ENCODE data around the gene SCN11A. TPM values are rescaled to one million over a fixed set of nuclear protein-coding genes. Genes with fewer than 3 reads are reported as not detected.

The SCN11A gene
- total RNA-seq, 1 donor from 2014 or later = 0.69 TPM

GRCh38 chr3:39079530-39079929 is 27.8 kb upstream of the SCN11A start:
- no peaks in the 10 kb centered on the region for H3K9me3 Mint-ChIP-seq
- no peak for DNase-seq (ENCODE audit: low spot score)

GRCh38 chr3:39075910-39076309 is 24.2 kb upstream of the SCN11A start:
- H3K27ac Mint-ChIP-seq = no peak overlapping the region
- DNase-seq (ENCODE audit: low spot score) = no peak
- no peaks in the 10 kb centered on the region for H3K27me3 Mint-ChIP-seq (ENCODE audit: insufficient read depth, low read depth)
- Histone ChIP-seq H3K27me3 (no peaks in the 10 kb centered on the region), H3K79me2 (ENCODE audit: low read depth) (no peaks in the 10 kb centered on the region), H3K9ac (no peak overlapping the region), H3K4me1 (no peaks in the 10 kb centered on the region), H4K20me1 (ENCODE audit: low read depth) (no peaks in the 10 kb centered on the region), H3F3A (ENCODE audit: low read depth) (no peaks in the 10 kb centered on the region), H2AFZ (replicated peaks) (no peak overlapping the region), H3K36me3 (peaks cover 7% of the 10 kb centered on the region), H3K9me3 (ENCODE audit: low read depth) (no peaks in the 10 kb centered on the region), H3K4me2 (no peak overlapping the region), H3K27ac (no peak overlapping the region), H3K4me3 (no peak overlapping the region)
- H3K9me3 Mint-ChIP-seq = no peaks in the 10 kb centered on the region
- no peak overlapping the region for H3K4me3 Mint-ChIP-seq
- H3K36me3 Mint-ChIP-seq = peaks cover 26% of the 10 kb centered on the region
- TF ChIP-seq, protein P1, sequence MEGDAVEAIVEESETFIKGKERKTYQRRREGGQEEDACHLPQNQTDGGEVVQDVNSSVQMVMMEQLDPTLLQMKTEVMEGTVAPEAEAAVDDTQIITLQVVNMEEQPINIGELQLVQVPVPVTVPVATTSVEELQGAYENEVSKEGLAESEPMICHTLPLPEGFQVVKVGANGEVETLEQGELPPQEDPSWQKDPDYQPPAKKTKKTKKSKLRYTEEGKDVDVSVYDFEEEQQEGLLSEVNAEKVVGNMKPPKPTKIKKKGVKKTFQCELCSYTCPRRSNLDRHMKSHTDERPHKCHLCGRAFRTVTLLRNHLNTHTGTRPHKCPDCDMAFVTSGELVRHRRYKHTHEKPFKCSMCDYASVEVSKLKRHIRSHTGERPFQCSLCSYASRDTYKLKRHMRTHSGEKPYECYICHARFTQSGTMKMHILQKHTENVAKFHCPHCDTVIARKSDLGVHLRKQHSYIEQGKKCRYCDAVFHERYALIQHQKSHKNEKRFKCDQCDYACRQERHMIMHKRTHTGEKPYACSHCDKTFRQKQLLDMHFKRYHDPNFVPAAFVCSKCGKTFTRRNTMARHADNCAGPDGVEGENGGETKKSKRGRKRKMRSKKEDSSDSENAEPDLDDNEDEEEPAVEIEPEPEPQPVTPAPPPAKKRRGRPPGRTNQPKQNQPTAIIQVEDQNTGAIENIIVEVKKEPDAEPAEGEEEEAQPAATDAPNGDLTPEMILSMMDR (IDR thresholded peaks at IDR 0.05) = no peak
- TF ChIP-seq EZH2phosphoT487 (IDR thresholded peaks at IDR 0.05) (no peak), EZH2 (IDR thresholded peaks at IDR 0.05) (no peak)
- peaks cover 5% of the 10 kb centered on the region for H3K4me1 Mint-ChIP-seq

More at GRCh38 chr3:39079530-39079929, 27.8 kb upstream of the SCN11A start:
- H3K9me3 ChIP-seq (ENCODE audit: low read depth) = no peaks in the 10 kb centered on the region
- TF ChIP-seq, protein P1 (IDR thresholded peaks at IDR 0.05) = no peak
- TF ChIP-seq EZH2 (IDR thresholded peaks at IDR 0.05) (no peak), EZH2phosphoT487 (IDR thresholded peaks at IDR 0.05) (no peak)
- Mint-ChIP-seq H3K4me1 (no peaks in the 10 kb centered on the region), H3K27ac (no peak overlapping the region), H3K27me3 (ENCODE audit: insufficient read depth, low read depth) (no peaks in the 10 kb centered on the region), H3K36me3 (peaks cover 30% of the 10 kb centered on the region), H3K4me3 (no peak overlapping the region)
- H3K4me2 ChIP-seq = no peak overlapping the region
- no peaks in the 10 kb centered on the region for H3K27me3 ChIP-seq
- no peaks in the 10 kb centered on the region for H3K4me1 ChIP-seq
- no peaks in the 10 kb centered on the region for H3F3A ChIP-seq (ENCODE audit: low read depth)
- H2AFZ ChIP-seq (replicated peaks) = no peak overlapping the region
- no peaks in the 10 kb centered on the region for H3K79me2 ChIP-seq (ENCODE audit: low read depth)
- peaks cover 4% of the 10 kb centered on the region for H3K36me3 ChIP-seq
- H3K9ac ChIP-seq = no peak overlapping the region
- H4K20me1 ChIP-seq (ENCODE audit: low read depth) = no peaks in the 10 kb centered on the region
- H3K4me3 ChIP-seq = no peak overlapping the region
- no peak overlapping the region for H3K27ac ChIP-seq

- H3K4me1 Mint-ChIP-seq = peaks cover 5% of the 10 kb centered on the region
Observed at GRCh38 chr3:39068556-39068955, 16.8 kb upstream of the SCN11A start.

More at GRCh38 chr3:39068556-39068955, 16.8 kb upstream of the SCN11A start:
- no peaks in the 10 kb centered on the region for H3K27me3 ChIP-seq
- no peaks in the 10 kb centered on the region for H3K4me1 ChIP-seq
- H3K9ac ChIP-seq = no peak overlapping the region
- H3K4me3 Mint-ChIP-seq = no peak overlapping the region
- no peak overlapping the region for H3K4me2 ChIP-seq
- H3K79me2 ChIP-seq (ENCODE audit: low read depth) = peaks cover 24% of the 10 kb centered on the region
- DNase-seq (ENCODE audit: low spot score) = no peak
- no peaks in the 10 kb centered on the region for H3K9me3 ChIP-seq (ENCODE audit: low read depth)
- H3K4me3 ChIP-seq = no peak overlapping the region
- H4K20me1 ChIP-seq (ENCODE audit: low read depth) = peaks cover 14% of the 10 kb centered on the region
- H3K27ac ChIP-seq = no peak overlapping the region
- no peak overlapping the region for H3K27ac Mint-ChIP-seq
- H2AFZ ChIP-seq (replicated peaks) = no peak overlapping the region
- H3K36me3 ChIP-seq = peaks cover 15% of the 10 kb centered on the region
- H3K9me3 Mint-ChIP-seq = no peaks in the 10 kb centered on the region
- TF ChIP-seq, protein P1 (IDR thresholded peaks at IDR 0.05) = no peak
- TF ChIP-seq EZH2phosphoT487 (IDR thresholded peaks at IDR 0.05) (no peak), EZH2 (IDR thresholded peaks at IDR 0.05) (no peak)
- H3K27me3 Mint-ChIP-seq (ENCODE audit: insufficient read depth, low read depth) = no peaks in the 10 kb centered on the region
- H3K36me3 Mint-ChIP-seq = peaks cover 20% of the 10 kb centered on the region
- no peaks in the 10 kb centered on the region for H3F3A ChIP-seq (ENCODE audit: low read depth)
